Adrenal gland (tissue), 12 donors: Measurements from ENCODE around the gene TK2. TPM values are rescaled to one million over a fixed set of nuclear protein-coding genes. Genes with fewer than 3 reads are reported as not detected.

Experiments
- DNase-seq, 7 donors: peaks; one replicate each; pipeline ENCODE4 v3.0.0-alpha.2; 2019 to 2020
- H3K27ac ChIP-seq, 5 donors: fragments of 200-600 bp; sonication (generic) in 4 of 5; 1 replicate in 3 of 5; 2 replicates in 2 of 5; pipeline versions ENCODE4 v1.5.1 to v1.8.0; 2016 to 2020; ENCODE audit warnings: mild to moderate bottlenecking in 1 of 5
- H3K27me3 ChIP-seq: fragments of 200-600 bp; 2 replicates; pipeline ENCODE4 v1.8.0; 2021
- H3K36me3 ChIP-seq, 2 donors: fragments of 200-600 bp; replicated peaks in 1 of 2; 1 replicate in 1 of 2; 2 replicates in 1 of 2; pipeline versions ENCODE4 v1.5.1 to v1.8.0; 2018 to 2022
- H3K4me1 ChIP-seq, 2 donors: fragments of 200-600 bp; replicated peaks in 1 of 2; 1 replicate in 1 of 2; 2 replicates in 1 of 2; pipeline versions ENCODE4 v1.5.1 to v1.8.0; 2018 to 2021
- H3K4me3 ChIP-seq, 4 donors: fragments of 200-600 bp; sonication (generic) in 3 of 4; one replicate each; pipeline ENCODE4 v1.5.1; 2016 to 2018
- H3K9me3 ChIP-seq, 3 donors: fragments of 200-600 bp; sonication (generic) in 1 of 3; replicated peaks in 1 of 3; 1 replicate in 2 of 3; 2 replicates in 1 of 3; pipeline versions ENCODE4 v1.5.1 to v1.8.0; 2016 to 2021
- POLR2A ChIP-seq, 2 donors: fragments of 450-650 bp; IDR thresholded peaks; one replicate each; pipeline ENCODE4 v1.6.1; 2017; ENCODE audit warnings: antibody characterized with exemption in 2 of 2, mild to moderate bottlenecking in 2 of 2, moderate library complexity in 1 of 2
- whole genome bisulfite sequencing, 4 donors: extraction: QIAGEN DNeasy Blood & Tissue Kit in 2 of 4; methylation state at CpG; one replicate each; pipeline versions ENCODE4 v1.1.5 to v1.1.7; 2013 to 2017; 5-methylcytosine and 5-hydroxymethylcytosine counted together
- intact Hi-C, 2 donors: fragments of 100-400 bp; cut with DNase I; formaldehyde crosslinking; loops; one replicate each; pipeline versions ENCODE4 v1.14.1 to v1.15.0; 2022 to 2023
- polyA plus RNA-seq, 3 donors: library from polyadenylated mRNA; stranded (reverse); fragments of 200-250 nt in 2 of 3; fragments of 350-450 nt in 1 of 3; fragmentation: Illumina TruSeq in 1 of 3; extraction: RNeasy Lipid Tissue Mini Kit (QIAGEN cat#74804) in 1 of 3; gene quantifications; one replicate each; pipeline ENCODE4 v1.2.3, GENCODE V29; 2013 to 2014
- total RNA-seq, 9 donors: library from RNA; depleted of rRNA in 4 of 9; stranded (reverse); fragments of >200 nt in 4 of 9; fragments of 120-200 nt in 1 of 9; fragmentation: NEBNext Ultra II Directional in 1 of 9; extraction: Animal tissue kit (Norgen Biotek cat#: 25700) in 1 of 9; gene quantifications; one replicate each; pipeline versions ENCODE4 v1.1.0 to v1.2.4, GENCODE V29; 2013 to 2023
- TF ChIP-seq, protein P1 (sequence below), 6 experiments: fragments of 450-650 bp in 4 of 6; fragments of 200-600 bp in 2 of 6; sonication (generic) in 1 of 6; IDR thresholded peaks; 1 replicate in 5 of 6; 2 replicates in 1 of 6; pipeline versions ENCODE4 v1.5.1 to v1.8.0; 2016 to 2021; ENCODE audit warnings: antibody characterized with exemption in 6 of 6, mild to moderate bottlenecking in 2 of 6, moderate library complexity in 1 of 6
- donor health status: healthy with polysubstance abuse.
- donor health status: Bipolar disorder and iron deficiency.
- donor health status: DM: yes; HTN: yes; CAD: no.
- donor health status: DM: no; HTN: no; CAD: no.
- donor health status: DM: no; HTN: no; CAD: no.
- donor health status: DM: yes; HTN: yes; CAD: no.

Gene TK2
- total and polyA plus RNA-seq, 12 donors = 24.9 to 78.9 (median 59.3) TPM

DNA sequence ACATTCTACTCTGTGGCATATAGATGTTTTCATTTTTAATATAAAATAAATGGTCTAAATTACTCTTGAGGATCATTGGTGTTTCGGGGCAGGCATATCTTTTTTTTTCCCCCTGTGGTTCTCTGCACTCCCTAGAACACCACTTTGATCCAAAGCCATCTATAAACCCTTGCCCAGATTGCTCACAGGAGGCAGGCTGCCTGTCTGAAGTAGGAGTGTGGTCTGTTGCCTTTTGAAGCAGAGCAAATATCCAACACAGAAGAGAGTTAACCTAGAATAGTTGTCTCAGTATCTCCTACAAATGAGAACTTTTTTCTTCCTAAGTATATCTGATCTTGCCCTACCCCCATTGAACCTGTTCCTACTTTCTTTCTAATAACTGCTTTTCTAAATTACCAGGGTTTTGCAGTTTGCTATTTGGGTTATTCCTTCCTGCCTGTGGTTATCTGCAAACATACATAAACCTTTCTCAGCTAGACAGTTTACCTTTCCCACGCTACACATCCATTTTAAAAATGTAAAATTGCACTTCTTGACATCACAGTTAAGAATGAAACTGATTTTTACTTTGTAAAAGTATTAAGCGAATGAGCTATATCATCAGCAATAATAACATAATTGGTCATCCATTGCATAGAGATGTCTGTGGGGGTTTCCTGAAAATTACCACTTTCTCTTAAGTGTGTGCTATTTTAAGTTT lies 11.6 kb upstream of the TK2 start:
- intact Hi-C loops = no loop called here
- DNase-seq = no peak
- TF ChIP-seq POLR2A (IDR thresholded peaks at IDR 0.05) = no peak
- TF ChIP-seq, protein P1, sequence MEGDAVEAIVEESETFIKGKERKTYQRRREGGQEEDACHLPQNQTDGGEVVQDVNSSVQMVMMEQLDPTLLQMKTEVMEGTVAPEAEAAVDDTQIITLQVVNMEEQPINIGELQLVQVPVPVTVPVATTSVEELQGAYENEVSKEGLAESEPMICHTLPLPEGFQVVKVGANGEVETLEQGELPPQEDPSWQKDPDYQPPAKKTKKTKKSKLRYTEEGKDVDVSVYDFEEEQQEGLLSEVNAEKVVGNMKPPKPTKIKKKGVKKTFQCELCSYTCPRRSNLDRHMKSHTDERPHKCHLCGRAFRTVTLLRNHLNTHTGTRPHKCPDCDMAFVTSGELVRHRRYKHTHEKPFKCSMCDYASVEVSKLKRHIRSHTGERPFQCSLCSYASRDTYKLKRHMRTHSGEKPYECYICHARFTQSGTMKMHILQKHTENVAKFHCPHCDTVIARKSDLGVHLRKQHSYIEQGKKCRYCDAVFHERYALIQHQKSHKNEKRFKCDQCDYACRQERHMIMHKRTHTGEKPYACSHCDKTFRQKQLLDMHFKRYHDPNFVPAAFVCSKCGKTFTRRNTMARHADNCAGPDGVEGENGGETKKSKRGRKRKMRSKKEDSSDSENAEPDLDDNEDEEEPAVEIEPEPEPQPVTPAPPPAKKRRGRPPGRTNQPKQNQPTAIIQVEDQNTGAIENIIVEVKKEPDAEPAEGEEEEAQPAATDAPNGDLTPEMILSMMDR (IDR thresholded peaks at IDR 0.05) = no peak
- Histone ChIP-seq H3K9me3 (no peaks in the 10 kb centered on the region), H3K27ac (no peak overlapping the region), H3K27me3 (no peaks in the 10 kb centered on the region), H3K4me3 (no peak overlapping the region), H3K36me3 (peaks cover 0 to 33% of the 10 kb centered on the region in 2 donors), H3K4me1 (no peaks in the 10 kb centered on the region)
- WGBS, 4 donors = 92 to 98% (median 97%) methylated on average over 3 of the region's 3 CpGs

DNA sequence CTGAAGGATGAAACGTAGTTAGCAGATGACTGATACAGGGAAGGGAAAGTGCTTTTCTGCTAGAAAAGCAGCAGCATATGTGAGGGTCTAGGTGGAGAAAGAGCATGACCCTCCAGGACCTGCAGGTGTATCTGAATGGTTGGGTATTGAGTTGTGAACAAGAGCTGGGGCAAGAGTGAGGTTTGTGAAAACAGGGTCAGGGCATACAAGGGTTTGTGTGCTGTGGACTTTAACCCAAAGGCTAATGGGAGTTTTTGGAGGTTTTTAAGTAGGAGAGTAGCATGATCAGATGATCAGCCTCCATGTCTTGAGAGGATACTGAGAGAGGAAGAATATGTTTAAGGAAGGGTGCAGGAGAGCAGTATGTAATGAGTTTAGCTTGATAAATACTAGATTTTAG lies 10.2 kb upstream of the TK2 start:
- no peaks in the 10 kb centered on the region for H3K4me1 ChIP-seq
- no peak overlapping the region for H3K27ac ChIP-seq
- H3K27me3 ChIP-seq = no peaks in the 10 kb centered on the region
- H3K4me3 ChIP-seq = no peak overlapping the region
- H3K9me3 ChIP-seq = no peaks in the 10 kb centered on the region
- no peak for DNase-seq
- intact Hi-C loops = no loop called here
- peaks cover 0 to 22% of the 10 kb centered on the region in 2 donors for H3K36me3 ChIP-seq
- TF ChIP-seq, protein P1 (IDR thresholded peaks at IDR 0.05) = no peak
- TF ChIP-seq POLR2A (IDR thresholded peaks at IDR 0.05) = no peak
- 88 to 95% (median 90%) methylated on average over 1 of the region's 1 CpG for WGBS, 4 donors

DNA sequence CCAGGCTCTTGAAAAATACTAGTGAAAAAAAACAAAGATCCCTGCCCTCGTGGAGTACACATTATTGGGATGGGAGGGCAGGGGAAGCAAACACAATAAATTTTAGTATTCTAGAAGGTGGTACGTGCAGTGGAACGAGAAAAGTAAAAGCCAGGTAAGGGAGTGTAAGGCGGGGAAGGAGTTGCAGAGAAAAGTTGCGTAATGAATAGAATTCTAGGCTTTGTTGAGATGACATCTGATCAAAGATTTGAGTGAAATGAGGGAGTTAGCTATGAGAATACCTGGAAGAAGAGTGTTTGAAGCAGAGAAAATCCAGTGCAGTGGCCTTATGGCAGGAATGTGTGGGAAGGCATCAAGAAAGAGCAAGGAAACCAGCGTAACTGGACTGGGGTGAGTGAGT lies 4.6 kb upstream of the TK2 start:
- Histone ChIP-seq H3K9me3 (no peaks in the 10 kb centered on the region), H3K27me3 (no peaks in the 10 kb centered on the region), H3K36me3 (peaks cover 0 to 17% of the 10 kb centered on the region in 2 donors), H3K4me1 (peaks cover 25 to 39% of the 10 kb centered on the region in 2 donors), H3K4me3 (no peak overlapping the region), H3K27ac (no peak overlapping the region)
- intact Hi-C loops = loop anchor here in 1 of 2 donors (5.0 kb wide), 1 partner anchor 48 kb away; the partner anchor contains the start of gene CMTM3
- WGBS, 4 donors = 91 to 95% (median 92%) methylated on average over 6 of the region's 6 CpGs
- TF ChIP-seq, protein P1 (IDR thresholded peaks at IDR 0.05) = no peak
- no peak for TF ChIP-seq POLR2A (IDR thresholded peaks at IDR 0.05)
- DNase-seq = no peak

DNA sequence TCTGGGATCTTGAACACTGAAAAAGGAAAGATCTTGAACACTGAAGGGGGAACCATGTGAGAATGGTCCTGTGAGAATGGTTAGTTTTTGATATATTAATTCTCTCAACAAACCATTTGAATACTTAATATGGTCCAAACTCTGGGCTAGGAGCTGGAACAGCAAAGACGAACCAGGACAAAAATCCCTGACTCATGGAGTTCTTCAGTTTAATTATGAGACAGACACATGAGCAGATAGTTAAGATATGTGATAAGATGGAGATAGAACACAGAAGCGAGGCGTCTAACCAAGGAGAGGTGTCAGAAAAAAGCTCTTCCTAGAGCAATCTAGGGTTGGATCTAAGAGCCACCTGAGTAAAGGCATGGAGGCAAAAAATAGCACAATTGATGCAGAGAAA lies 4.1 kb upstream of the TK2 start:
- peaks cover 25 to 42% of the 10 kb centered on the region in 2 donors for H3K4me1 ChIP-seq
- 94 to 98% (median 94%) methylated on average over 3 of the region's 3 CpGs for WGBS, 4 donors
- H3K9me3 ChIP-seq = no peaks in the 10 kb centered on the region
- H3K4me3 ChIP-seq = no peak overlapping the region
- no peak overlapping the region for H3K27ac ChIP-seq
- TF ChIP-seq, protein P1 (IDR thresholded peaks at IDR 0.05) = no peak
- TF ChIP-seq POLR2A (IDR thresholded peaks at IDR 0.05) = no peak
- intact Hi-C loops = loop anchor here in 1 of 2 donors (5.0 kb wide), 1 partner anchor 48 kb away; the partner anchor contains the start of gene CMTM3
- peaks cover 0 to 16% of the 10 kb centered on the region in 2 donors for H3K36me3 ChIP-seq
- DNase-seq = no peak
- H3K27me3 ChIP-seq = no peaks in the 10 kb centered on the region
